ENCODE data around the gene DLGAP5.
A peak's percentile ranks its signal among the peaks of the same experiment; 100 is the strongest.

The DLGAP5 gene

DNA sequence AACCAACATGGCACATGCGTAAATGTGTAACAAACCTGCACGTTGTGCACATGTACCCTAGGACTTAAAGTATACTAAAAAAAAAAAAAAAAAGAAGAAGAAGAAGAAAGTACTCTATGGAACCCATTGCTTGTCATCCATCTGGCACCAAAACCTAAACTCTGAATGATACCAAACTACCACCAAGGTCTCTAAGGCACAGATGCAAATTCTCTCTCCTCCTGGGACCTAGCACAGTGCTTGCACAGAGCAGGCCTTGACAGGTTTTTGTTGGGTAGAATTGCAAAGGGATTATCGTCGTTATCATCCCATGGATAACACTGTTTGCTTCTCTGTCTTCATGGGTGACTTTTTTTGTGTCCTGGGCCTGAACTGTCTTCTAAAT is 75.5 kb downstream of the DLGAP5 start:
- TF ChIP-seq, protein P1, sequence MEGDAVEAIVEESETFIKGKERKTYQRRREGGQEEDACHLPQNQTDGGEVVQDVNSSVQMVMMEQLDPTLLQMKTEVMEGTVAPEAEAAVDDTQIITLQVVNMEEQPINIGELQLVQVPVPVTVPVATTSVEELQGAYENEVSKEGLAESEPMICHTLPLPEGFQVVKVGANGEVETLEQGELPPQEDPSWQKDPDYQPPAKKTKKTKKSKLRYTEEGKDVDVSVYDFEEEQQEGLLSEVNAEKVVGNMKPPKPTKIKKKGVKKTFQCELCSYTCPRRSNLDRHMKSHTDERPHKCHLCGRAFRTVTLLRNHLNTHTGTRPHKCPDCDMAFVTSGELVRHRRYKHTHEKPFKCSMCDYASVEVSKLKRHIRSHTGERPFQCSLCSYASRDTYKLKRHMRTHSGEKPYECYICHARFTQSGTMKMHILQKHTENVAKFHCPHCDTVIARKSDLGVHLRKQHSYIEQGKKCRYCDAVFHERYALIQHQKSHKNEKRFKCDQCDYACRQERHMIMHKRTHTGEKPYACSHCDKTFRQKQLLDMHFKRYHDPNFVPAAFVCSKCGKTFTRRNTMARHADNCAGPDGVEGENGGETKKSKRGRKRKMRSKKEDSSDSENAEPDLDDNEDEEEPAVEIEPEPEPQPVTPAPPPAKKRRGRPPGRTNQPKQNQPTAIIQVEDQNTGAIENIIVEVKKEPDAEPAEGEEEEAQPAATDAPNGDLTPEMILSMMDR (IDR thresholded peaks at IDR 0.05; ENCODE audit: low read depth, low read length, missing control alignments): no peak
- no peak for DNase-seq (ENCODE audit: extremely low read depth, low read depth)
- no peak overlapping the region for H3K4me3 ChIP-seq (replicated peaks; ENCODE audit: low read depth, low read length)

DNA sequence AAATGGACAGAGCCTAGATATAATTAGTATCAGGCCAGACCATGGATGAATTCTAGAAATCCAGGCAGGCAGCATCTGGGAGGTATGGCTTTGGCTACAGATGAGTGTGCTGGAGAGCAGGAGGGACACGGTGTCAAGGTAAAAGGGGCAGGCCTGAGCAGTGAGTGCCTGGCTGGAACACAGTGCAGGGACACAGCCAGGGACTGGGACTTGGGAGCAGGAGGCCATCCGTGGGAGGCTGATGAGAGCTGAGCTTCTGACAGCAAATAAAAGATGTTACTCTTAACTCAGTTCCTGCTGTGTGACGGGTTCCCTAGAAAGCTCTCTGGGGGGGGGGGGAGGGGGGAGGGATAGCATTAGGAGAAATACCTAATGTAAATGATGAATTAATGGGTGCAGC is 75.9 kb downstream of the DLGAP5 start:
- no peak overlapping the region for H3K4me3 ChIP-seq (replicated peaks; ENCODE audit: low read depth, low read length)
- no peak for DNase-seq (ENCODE audit: extremely low read depth, low read depth)
- TF ChIP-seq, protein P1 (IDR thresholded peaks at IDR 0.05; ENCODE audit: low read depth, low read length, missing control alignments): no peak

DNA sequence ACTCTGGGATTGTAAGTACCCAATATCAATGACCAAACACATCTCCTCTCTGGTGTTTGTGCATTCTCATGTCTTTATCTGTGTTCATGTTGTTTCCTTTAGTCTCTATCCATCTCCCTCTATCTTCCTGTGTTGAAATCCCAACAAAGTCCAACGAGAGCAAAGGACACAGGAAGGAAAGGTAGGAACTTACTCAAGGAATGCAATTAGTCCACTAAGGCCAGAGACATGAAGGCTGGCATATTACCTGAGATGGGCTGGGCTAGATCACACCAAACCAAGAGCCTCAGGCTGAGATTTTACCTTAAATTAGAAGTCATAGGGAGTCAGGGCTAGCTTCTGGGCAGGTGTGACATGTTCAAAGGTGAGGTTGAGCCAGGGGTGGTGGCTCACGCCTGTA is 76.7 kb downstream of the DLGAP5 start:
- DNase-seq (ENCODE audit: extremely low read depth, low read depth): no peak
- H3K4me3 ChIP-seq (replicated peaks; ENCODE audit: low read depth, low read length): no peak overlapping the region
- TF ChIP-seq, protein P1 (IDR thresholded peaks at IDR 0.05; ENCODE audit: low read depth, low read length, missing control alignments): no peak

DNA sequence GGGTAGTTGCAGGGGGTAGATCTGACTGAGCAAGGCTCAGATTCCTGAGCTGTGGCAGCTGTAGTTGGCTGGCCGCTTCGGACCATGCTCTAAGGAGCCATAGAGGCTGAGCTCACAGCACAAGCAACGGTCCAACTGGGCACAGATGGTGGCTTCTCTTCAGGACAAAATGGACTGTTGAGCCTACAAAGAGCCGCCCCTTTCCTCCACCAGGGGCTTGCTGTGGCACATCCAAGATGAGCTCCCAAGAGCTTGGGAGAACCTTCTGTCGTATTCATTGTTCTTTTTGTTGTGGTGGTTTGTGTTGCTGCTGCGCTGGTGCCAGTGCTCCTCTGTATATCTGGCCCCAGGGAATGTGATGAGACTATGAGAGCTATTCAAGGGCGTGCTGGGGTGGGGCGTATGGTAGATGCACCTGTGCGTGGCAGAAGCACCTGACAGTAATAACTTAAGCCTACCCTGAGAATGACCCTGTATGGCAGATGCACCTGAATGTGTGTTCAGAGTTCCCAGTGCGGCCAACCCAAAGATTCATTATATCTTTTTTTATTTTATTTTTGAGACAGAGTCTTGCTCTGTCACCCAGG is 80.2 kb downstream of the DLGAP5 start:
- DNase-seq (ENCODE audit: extremely low read depth, low read depth): no peak
- no peak overlapping the region for H3K4me3 ChIP-seq (replicated peaks; ENCODE audit: low read depth, low read length)
- TF ChIP-seq, protein P1 (IDR thresholded peaks at IDR 0.05; ENCODE audit: low read depth, low read length, missing control alignments): no peak

DNA sequence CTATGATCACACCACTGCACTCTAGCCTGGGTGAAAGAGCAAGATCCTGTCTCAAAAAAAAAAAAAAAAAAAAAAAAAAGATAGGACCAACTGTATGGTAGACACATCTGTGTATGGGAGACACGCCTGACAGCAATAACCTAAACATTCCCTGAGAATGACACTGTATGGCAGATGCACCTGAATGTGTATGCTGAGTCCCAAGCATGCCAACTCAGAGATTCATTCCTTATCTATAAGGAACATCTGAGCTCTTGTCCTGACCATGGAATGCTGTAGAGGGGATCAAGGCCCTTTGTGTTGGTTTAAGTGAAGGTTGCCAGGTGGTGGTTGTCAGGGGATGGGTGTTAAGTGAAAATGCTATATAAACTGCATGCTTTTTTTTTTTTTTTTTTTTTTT is 81.5 kb downstream of the DLGAP5 start:
- TF ChIP-seq, protein P1 (IDR thresholded peaks at IDR 0.05; ENCODE audit: low read depth, low read length, missing control alignments): no peak
- no peak overlapping the region for H3K4me3 ChIP-seq (replicated peaks; ENCODE audit: low read depth, low read length)

DNA sequence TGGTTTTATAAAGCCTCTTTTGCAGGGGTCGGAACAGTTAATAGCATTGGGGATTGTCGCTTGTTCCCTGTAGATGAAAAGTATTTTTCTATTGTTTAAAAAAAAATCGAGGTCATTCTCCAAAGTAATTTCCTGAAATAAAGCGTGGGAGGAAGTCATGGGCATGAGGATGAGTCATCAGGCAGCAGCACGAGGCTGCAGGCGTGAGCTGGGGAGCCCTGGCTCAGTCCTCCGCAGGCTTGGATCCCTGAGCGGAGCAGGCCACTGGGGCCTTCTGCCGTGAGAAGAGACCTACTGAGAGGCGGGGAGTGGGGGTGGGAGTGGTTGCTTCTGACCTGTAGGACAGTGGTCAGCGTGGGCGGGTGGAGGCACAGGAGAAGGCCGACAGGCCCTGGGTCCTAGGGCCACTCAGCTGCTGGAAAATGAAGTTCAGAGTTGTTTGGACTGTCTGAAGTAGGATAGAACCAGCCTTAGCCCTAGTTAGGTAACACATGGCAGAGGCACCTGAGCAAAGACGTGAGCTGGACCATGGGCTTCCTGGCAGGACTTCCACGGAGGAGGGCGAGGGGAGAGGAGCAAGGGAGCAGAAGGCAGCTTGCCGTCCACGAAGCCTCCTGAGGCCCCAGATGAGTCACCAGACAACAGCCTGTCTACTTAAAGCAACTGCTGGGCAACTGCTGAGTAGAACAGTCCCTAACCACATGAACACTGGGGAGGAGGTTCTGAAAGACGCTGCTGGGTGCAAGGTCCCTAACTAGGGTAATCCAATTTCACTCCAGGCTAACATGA is 83.4 kb downstream of the DLGAP5 start:
- TF ChIP-seq, protein P1 (IDR thresholded peaks at IDR 0.05; ENCODE audit: low read depth, low read length, missing control alignments): no peak
- peak; percentile 95 for DNase-seq (ENCODE audit: extremely low read depth, low read depth)
- H3K4me3 ChIP-seq (replicated peaks; ENCODE audit: low read depth, low read length): peak overlapping the region; percentile 12

More for the DNA sequence above, 81.5 kb downstream of the DLGAP5 start:
- DNase-seq (ENCODE audit: extremely low read depth, low read depth): no peak
